SU-DHL-6 (cell line): ENCODE data around the gene ZNF112.

ENCODE experiments used
- CTCF ChIP-seq: fragments of 200-600 bp; sonication (generic); IDR thresholded peaks from one replicate; pipeline ENCODE4 v1.5.1; 2017; ENCODE audit warnings: antibody characterized with exemption, mild to moderate bottlenecking, low read length, moderate library complexity; ENCODE audit not compliant: insufficient read depth, poor library complexity, severe bottlenecking
- EZH2phosphoT487 ChIP-seq: fragments of 200-600 bp; sonication (generic), shearing (Covaris generic); conservative IDR thresholded peaks from 2 replicates; pipeline ENCODE4 v1.6.1; 2018; ENCODE audit warnings: mild to moderate bottlenecking, antibody characterized with exemption, low read length, moderate library complexity, mixed read lengths

GRCh38 chr19:44346556-44346955 is 9.9 kb downstream of the ZNF112 start:
- TF ChIP-seq CTCF (no peak), EZH2phosphoT487 (no peak)
